ENCODE measurements around the gene GMPR2. TPM values are rescaled to one million over a fixed set of nuclear protein-coding genes. Genes with fewer than 3 reads are reported as not detected.

The GMPR2 gene
- total RNA-seq, 1 donor from 2014 or later = 47.9 TPM

DNA sequence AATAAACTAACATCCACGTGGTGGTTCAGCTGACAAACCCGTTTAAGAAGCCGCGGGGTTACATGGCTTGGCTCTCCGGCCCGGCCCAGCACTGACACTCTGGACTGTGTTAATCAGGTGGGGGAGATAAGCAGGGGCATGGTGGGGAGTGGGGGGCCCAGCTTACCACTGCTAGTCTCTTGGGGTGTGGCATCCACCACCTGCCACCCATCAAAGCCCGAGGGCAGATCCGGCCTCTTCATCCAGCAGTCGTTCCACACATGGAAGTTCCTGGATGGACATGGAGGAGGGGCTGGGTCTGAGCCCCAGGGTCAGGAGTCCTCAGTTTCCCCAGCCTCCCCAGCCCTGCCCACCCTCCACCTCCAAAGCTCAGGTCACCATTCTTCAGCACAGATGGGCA is 25.4 kb downstream of the GMPR2 start:
- Mint-ChIP-seq H3K27me3 (ENCODE audit: low read depth) (no peaks in the 10 kb centered on the region), H3K27ac (ENCODE audit: unreplicated experiment) (no peak overlapping the region), H3K4me3 (ENCODE audit: unreplicated experiment) (no peak overlapping the region), H3K36me3 (ENCODE audit: low read depth) (peaks cover 4% of the 10 kb centered on the region), H3K4me1 (ENCODE audit: low read depth) (peaks cover 29% of the 10 kb centered on the region), H3K9me3 (ENCODE audit: low read depth) (no peaks in the 10 kb centered on the region)
- TF ChIP-seq, protein P1, sequence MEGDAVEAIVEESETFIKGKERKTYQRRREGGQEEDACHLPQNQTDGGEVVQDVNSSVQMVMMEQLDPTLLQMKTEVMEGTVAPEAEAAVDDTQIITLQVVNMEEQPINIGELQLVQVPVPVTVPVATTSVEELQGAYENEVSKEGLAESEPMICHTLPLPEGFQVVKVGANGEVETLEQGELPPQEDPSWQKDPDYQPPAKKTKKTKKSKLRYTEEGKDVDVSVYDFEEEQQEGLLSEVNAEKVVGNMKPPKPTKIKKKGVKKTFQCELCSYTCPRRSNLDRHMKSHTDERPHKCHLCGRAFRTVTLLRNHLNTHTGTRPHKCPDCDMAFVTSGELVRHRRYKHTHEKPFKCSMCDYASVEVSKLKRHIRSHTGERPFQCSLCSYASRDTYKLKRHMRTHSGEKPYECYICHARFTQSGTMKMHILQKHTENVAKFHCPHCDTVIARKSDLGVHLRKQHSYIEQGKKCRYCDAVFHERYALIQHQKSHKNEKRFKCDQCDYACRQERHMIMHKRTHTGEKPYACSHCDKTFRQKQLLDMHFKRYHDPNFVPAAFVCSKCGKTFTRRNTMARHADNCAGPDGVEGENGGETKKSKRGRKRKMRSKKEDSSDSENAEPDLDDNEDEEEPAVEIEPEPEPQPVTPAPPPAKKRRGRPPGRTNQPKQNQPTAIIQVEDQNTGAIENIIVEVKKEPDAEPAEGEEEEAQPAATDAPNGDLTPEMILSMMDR (IDR thresholded peaks at IDR 0.05) = no peak
- DNase-seq (ENCODE audit: low spot score) = peak; percentile 82

DNA sequence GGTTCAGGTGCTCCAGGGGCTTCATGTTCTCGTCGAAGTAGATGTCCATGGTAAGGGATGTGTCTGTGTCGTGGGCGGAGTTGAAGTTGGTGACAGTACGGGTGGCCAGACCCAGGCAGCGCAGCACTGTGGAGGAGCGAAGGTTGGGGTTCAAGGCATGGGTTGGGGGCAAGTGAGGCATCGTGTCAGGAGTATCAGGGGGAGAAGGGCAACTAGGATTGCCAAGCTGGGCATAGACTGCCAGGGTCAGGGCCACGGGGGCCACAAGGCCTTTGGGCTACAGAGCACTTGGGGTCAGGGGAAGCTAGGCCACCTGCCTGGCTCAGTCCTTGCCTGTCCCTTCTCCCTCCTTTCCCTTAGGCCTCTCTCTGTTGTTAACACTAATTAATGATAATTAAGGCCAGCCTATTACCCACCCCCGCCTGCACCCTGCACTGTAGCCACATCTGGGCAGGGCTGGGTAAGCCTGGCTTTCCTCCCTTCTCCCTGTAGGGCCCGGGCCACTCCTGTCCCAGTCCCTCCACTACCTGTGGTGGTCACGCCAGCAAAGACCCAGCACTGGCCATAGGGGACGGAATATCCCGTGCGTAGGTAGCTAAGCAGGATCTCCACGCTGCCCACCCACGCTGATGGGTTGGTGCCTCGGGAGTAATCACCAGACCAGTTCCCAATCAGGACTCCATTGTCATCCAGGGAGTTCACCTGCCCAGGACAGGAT is 26.0 kb downstream of the GMPR2 start:
- H3K27ac Mint-ChIP-seq (ENCODE audit: unreplicated experiment) = peak overlapping the region; percentile 17
- H3K4me1 Mint-ChIP-seq (ENCODE audit: low read depth) = peaks cover 29% of the 10 kb centered on the region
- no peaks in the 10 kb centered on the region for H3K27me3 Mint-ChIP-seq (ENCODE audit: low read depth)
- H3K9me3 Mint-ChIP-seq (ENCODE audit: low read depth) = no peaks in the 10 kb centered on the region
- H3K36me3 Mint-ChIP-seq (ENCODE audit: low read depth) = peaks cover 4% of the 10 kb centered on the region
- DNase-seq (ENCODE audit: low spot score) = peak; percentile 81
- no peak overlapping the region for H3K4me3 Mint-ChIP-seq (ENCODE audit: unreplicated experiment)
- TF ChIP-seq, protein P1 (IDR thresholded peaks at IDR 0.05) = no peak

DNA sequence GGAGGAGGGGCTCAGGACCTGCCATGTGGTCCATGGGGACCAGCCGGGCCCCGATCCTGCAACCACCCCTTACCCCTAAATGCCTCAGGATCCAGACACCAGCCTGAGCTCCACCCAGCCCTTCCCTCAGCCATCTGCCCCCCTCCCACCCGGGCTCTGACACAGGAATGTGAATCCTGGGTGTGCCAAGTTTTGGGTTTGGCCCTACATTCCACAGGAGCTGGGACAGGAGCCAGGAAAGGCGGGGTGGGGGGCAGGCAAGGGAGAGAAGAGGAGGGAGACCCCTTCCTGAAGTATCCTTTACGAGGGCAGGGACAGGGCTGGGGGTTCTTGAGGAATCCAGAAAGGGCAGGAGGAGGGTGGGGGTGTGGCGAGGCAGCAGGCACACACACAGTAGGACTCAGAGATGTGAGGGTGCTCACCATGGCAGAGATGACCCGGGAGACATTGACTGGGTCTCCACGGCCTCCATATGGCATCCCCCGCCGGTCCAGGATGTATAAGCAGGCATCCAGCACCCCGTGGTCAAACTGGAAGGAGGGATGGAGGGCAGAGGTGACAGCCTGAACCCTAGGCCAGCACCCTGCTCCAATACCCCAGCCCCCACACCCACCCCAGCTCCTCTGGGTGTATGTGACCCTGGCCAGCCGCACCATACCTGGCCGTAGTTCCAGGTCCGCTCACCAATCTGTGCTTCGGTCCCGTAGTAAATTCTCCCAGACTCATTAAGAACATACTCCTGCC is 26.7 kb downstream of the GMPR2 start:
- Mint-ChIP-seq H3K9me3 (ENCODE audit: low read depth) (no peaks in the 10 kb centered on the region), H3K4me1 (ENCODE audit: low read depth) (peaks cover 29% of the 10 kb centered on the region), H3K36me3 (ENCODE audit: low read depth) (peaks cover 1% of the 10 kb centered on the region), H3K27ac (ENCODE audit: unreplicated experiment) (peak overlapping the region; percentile 17), H3K27me3 (ENCODE audit: low read depth) (no peaks in the 10 kb centered on the region), H3K4me3 (ENCODE audit: unreplicated experiment) (no peak overlapping the region)
- peak; percentile 78 for DNase-seq (ENCODE audit: low spot score)
- TF ChIP-seq, protein P1 (IDR thresholded peaks at IDR 0.05) = no peak

DNA sequence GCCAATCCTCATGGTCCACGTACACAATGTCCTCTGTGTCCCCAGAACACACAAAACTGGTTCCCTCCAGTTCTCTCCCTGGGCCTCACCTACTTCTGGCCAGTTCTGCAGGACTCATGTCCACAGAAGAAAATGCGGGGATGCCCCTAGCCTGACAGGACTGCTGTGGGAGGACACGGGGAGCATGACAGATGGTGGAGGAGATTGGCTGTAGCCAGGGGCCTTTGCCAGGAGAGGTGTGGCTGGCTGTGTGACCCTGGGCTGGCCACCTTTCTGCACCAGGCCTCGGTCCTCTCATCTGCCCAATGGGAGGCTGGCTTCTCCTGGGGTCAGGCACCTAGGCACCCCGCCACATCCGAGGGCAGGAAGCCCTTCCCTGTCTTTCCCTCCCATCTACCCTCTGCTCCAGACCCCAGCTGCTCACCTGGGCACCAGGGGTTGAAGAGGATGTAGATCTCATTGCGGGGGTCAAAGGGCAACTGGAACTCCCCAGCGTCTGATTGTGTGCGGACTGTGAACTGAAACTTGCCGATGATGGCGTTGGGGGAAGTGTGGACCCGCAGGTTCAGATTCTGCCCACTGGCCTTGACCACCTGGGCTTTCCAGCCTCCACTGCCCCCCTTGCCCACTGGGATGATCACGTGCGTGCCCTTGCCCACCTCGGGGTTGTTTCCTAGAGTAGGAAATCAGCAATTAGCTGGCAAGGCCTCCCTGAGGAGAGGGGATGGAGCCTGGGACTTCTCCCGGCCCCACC is 27.5 kb downstream of the GMPR2 start:
- H3K4me1 Mint-ChIP-seq (ENCODE audit: low read depth) = peaks cover 29% of the 10 kb centered on the region
- TF ChIP-seq, protein P1 (IDR thresholded peaks at IDR 0.05) = no peak
- no peak overlapping the region for H3K4me3 Mint-ChIP-seq (ENCODE audit: unreplicated experiment)
- peak; percentile 63 for DNase-seq (ENCODE audit: low spot score)
- H3K27ac Mint-ChIP-seq (ENCODE audit: unreplicated experiment) = no peak overlapping the region
- H3K27me3 Mint-ChIP-seq (ENCODE audit: low read depth) = no peaks in the 10 kb centered on the region
- no peaks in the 10 kb centered on the region for H3K9me3 Mint-ChIP-seq (ENCODE audit: low read depth)
- H3K36me3 Mint-ChIP-seq (ENCODE audit: low read depth) = no peaks in the 10 kb centered on the region

DNA sequence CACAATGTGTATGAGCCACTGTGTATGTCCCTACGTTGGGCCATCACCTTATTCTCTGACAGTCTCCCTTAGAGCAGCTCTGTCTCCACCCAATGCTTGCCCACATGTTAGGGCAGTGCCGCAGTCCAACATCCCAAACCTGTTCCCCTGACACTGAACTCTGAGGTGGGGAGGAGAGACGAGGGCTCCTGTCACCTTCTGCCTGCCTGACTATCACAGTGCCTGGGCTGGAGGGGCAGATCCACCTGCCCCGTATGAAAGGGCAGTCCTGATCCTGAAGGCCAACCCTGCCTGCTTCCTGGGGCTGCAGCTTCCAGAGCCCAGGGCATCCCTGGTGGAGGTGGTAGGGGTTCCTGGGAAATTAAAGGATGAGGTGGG is 28.0 kb downstream of the GMPR2 start:
- no peak overlapping the region for H3K27ac Mint-ChIP-seq (ENCODE audit: unreplicated experiment)
- TF ChIP-seq, protein P1 (IDR thresholded peaks at IDR 0.05) = no peak
- peak; percentile 59 for DNase-seq (ENCODE audit: low spot score)
- no peaks in the 10 kb centered on the region for H3K27me3 Mint-ChIP-seq (ENCODE audit: low read depth)
- H3K9me3 Mint-ChIP-seq (ENCODE audit: low read depth) = no peaks in the 10 kb centered on the region
- H3K36me3 Mint-ChIP-seq (ENCODE audit: low read depth) = no peaks in the 10 kb centered on the region
- H3K4me1 Mint-ChIP-seq (ENCODE audit: low read depth) = peaks cover 29% of the 10 kb centered on the region
- no peak overlapping the region for H3K4me3 Mint-ChIP-seq (ENCODE audit: unreplicated experiment)
